Activated naive CD8-positive, alpha-beta T cell (primary cell): ENCODE measurements around the gene ULK4.
"Not testable (repeated sequence)": the region's sequence is repeated elsewhere in the genome, so short reads cannot be mapped to it uniquely, and the experiment has no call there.

Experiments
- H3K27ac Mint-ChIP-seq: one replicate; pipeline ENCODE4 v1.8.0; 2021; ENCODE audit warnings: mixed read lengths
- H3K27me3 Mint-ChIP-seq: one replicate; pipeline ENCODE4 v1.8.0; 2021; ENCODE audit warnings: mixed read lengths
- H3K36me3 Mint-ChIP-seq: one replicate; pipeline ENCODE4 v1.8.0; 2021; ENCODE audit warnings: mixed read lengths
- H3K4me1 Mint-ChIP-seq: one replicate; pipeline ENCODE4 v1.8.0; 2021; ENCODE audit warnings: low read depth, mixed read lengths
- H3K4me3 Mint-ChIP-seq: one replicate; pipeline ENCODE4 v1.8.0; 2021; ENCODE audit warnings: mild to moderate bottlenecking, mixed read lengths
- H3K9me3 Mint-ChIP-seq: one replicate; pipeline ENCODE4 v1.8.0; 2021; ENCODE audit warnings: low read depth, mixed read lengths

The ULK4 gene

DNA sequence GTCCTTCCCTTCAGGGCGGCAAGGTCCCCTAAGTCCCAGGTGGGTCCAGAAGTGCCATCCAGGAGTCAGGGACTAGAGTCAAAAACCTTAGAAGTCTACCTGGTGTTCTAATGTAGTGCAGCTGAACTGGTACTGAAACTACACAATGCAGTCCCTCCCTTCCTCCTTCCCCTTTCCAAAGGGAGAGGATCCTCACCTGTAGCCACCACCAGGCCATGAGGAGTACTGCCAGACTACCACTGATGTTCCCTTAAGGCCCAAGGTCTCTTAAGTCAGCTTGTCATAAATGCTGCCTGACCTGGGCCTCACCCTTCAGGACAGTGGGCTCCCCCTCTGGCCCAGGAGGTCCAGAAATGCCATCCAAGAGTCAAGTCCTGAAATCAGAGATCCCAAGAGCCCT is 98.9 kb downstream of the ULK4 start:
- Mint-ChIP-seq H3K36me3 (peaks cover 23% of the 10 kb centered on the region), H3K27ac (no peak overlapping the region), H3K9me3 (peaks cover 5% of the 10 kb centered on the region), H3K27me3 (no peaks in the 10 kb centered on the region), H3K4me3 (no peak overlapping the region), H3K4me1 (no peaks in the 10 kb centered on the region)

- H3K36me3 Mint-ChIP-seq = peaks cover 23% of the 10 kb centered on the region
- H3K9me3 Mint-ChIP-seq, H3K4me1 Mint-ChIP-seq, H3K4me3 Mint-ChIP-seq, H3K27ac Mint-ChIP-seq, H3K27me3 Mint-ChIP-seq: not testable (repeated sequence)
These were observed 101.4 kb downstream of the ULK4 start for GRCh38 chr3:41860489-41860888.

DNA sequence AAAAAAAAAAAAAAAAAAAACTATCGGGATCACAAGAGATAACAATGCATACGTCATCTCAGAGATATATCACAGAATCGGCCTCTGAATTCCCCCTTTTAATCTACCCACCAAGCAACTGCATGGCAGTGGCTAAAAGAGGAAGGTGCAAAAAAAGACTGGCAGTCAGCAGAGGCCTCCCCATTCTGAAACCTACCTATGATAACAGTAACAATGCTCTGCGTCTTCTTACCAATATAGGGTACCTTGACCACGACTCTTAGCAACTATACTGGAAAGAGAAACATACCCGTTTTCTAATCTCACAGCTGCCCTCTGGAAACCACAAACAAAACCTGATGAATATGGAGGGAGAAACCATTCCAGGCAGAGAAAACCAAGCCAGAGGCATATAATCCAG is 106.9 kb downstream of the ULK4 start:
- H3K36me3 Mint-ChIP-seq = peaks cover 9% of the 10 kb centered on the region
- H3K4me1 Mint-ChIP-seq = no peaks in the 10 kb centered on the region
- H3K27me3 Mint-ChIP-seq = no peaks in the 10 kb centered on the region
- H3K9me3 Mint-ChIP-seq = no peaks in the 10 kb centered on the region
- no peak overlapping the region for H3K27ac Mint-ChIP-seq
- H3K4me3 Mint-ChIP-seq = no peak overlapping the region

DNA sequence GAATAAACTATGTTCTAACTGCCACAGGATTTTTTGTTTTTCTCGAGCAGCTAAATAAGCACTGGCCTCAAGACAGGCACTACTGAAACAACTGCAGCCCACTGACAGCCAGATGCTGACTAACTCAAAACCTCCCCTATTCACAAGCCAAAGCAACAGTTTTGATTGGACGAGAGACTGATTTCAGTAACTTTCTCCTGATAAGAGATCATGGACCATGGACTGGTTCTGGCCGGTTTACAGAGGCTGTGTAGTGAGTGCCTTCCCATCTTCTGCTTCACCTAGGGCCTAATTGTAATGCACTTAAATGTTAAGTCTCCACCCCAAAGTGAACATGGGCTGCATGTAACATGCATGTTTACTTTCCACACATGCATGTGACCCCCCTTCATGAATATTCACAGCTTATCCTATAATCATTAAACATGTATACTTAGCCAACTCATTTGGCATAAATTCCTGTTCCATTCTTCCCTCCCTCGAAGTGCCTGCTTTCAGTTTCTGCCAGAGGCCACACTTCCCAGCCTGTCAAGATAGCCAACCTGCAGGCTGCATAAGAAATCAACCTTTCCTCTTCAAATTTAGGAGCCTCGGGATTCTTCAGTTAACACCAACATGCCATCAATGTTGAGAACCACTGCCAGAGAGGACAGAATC is 108.2 kb downstream of the ULK4 start:
- Mint-ChIP-seq H3K27me3 (no peaks in the 10 kb centered on the region), H3K27ac (no peak overlapping the region), H3K4me3 (no peak overlapping the region), H3K4me1 (no peaks in the 10 kb centered on the region), H3K36me3 (peaks cover 5% of the 10 kb centered on the region), H3K9me3 (no peaks in the 10 kb centered on the region)

- Mint-ChIP-seq H3K4me1 (no peaks in the 10 kb centered on the region), H3K9me3 (no peaks in the 10 kb centered on the region), H3K36me3 (peaks cover 5% of the 10 kb centered on the region), H3K27me3 (no peaks in the 10 kb centered on the region), H3K27ac (no peak overlapping the region), H3K4me3 (no peak overlapping the region)
These were observed 112.9 kb downstream of the ULK4 start for GRCh38 chr3:41848753-41849574.

DNA sequence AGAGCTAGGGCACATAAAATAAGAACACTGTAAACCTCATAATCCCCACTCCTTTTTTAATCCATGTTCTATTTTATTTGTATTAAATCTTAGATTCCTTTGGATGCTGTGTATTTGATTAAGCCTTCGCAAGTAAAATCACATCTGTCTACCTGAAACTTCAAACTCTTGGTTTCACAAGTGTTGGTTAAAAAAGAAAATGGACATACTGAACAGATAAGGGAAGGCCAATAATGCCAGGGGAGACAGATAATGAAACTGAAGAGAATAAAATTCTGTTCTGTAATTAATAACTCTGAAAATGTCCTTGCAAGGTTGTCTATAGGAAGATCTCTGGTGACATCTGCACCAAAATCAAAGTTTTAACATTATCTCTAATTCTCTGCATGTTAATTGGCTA is 114.2 kb downstream of the ULK4 start:
- Mint-ChIP-seq H3K4me3 (no peak overlapping the region), H3K4me1 (no peaks in the 10 kb centered on the region), H3K27me3 (no peaks in the 10 kb centered on the region), H3K9me3 (peaks cover 5% of the 10 kb centered on the region), H3K36me3 (peaks cover 9% of the 10 kb centered on the region), H3K27ac (no peak overlapping the region)

DNA sequence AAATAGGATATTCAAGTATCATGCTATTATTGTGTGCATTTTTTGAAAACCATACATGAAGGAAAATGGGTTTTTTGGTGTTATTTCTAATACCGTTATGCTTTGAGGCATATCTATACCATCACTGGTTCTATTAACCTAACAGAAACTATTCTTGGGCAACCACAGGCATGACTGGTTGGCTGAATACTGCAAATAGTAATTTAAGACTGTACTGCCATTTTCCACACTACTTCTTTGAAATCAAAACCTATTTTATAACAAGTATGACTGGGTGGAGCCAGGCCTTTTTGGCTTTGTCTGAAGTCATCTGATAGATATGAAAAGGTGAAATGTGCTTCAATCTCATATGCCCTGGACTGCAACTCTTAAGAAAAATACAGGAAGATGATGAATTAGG is 115.1 kb downstream of the ULK4 start:
- Mint-ChIP-seq H3K27ac (no peak overlapping the region), H3K4me1 (no peaks in the 10 kb centered on the region), H3K27me3 (no peaks in the 10 kb centered on the region), H3K9me3 (peaks cover 10% of the 10 kb centered on the region), H3K36me3 (peaks cover 6% of the 10 kb centered on the region), H3K4me3 (no peak overlapping the region)

GRCh38 chr3:41845826-41846225 is 116.1 kb downstream of the ULK4 start:
- Mint-ChIP-seq H3K27ac (no peak overlapping the region), H3K4me3 (no peak overlapping the region), H3K4me1 (no peaks in the 10 kb centered on the region), H3K36me3 (peaks cover 7% of the 10 kb centered on the region), H3K27me3 (no peaks in the 10 kb centered on the region), H3K9me3 (peaks cover 10% of the 10 kb centered on the region)

DNA sequence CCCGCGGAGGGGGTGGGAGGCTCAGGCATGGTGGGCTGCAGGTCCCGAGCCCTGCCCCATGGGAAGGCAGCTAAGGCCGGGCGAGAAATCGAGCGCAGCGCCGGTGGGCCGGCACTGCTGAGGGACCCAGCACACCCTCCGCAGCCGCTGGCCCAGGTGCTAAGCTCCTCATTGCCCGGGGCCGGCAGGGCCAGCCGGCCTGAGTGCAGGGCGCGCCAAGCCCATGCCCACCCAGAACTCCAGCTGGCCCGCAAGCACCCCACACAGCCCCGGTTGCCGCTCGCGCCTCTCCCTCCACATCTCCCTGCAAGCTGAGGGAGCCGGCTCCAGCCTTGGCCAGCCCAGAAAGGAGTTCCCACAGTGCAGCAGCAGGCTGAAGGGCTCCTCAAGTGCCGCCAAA is 117.6 kb downstream of the ULK4 start:
- H3K27ac Mint-ChIP-seq, H3K4me1 Mint-ChIP-seq, H3K4me3 Mint-ChIP-seq, H3K27me3 Mint-ChIP-seq: not testable (repeated sequence)
- Mint-ChIP-seq H3K36me3 (peaks cover 11% of the 10 kb centered on the region), H3K9me3 (peaks cover 14% of the 10 kb centered on the region)

GRCh38 chr3:41840936-41841668 is 120.8 kb downstream of the ULK4 start:
- H3K4me1 Mint-ChIP-seq, H3K27me3 Mint-ChIP-seq, H3K4me3 Mint-ChIP-seq, H3K27ac Mint-ChIP-seq: not testable (repeated sequence)
- peaks cover 14% of the 10 kb centered on the region for H3K9me3 Mint-ChIP-seq
- peaks cover 21% of the 10 kb centered on the region for H3K36me3 Mint-ChIP-seq

DNA sequence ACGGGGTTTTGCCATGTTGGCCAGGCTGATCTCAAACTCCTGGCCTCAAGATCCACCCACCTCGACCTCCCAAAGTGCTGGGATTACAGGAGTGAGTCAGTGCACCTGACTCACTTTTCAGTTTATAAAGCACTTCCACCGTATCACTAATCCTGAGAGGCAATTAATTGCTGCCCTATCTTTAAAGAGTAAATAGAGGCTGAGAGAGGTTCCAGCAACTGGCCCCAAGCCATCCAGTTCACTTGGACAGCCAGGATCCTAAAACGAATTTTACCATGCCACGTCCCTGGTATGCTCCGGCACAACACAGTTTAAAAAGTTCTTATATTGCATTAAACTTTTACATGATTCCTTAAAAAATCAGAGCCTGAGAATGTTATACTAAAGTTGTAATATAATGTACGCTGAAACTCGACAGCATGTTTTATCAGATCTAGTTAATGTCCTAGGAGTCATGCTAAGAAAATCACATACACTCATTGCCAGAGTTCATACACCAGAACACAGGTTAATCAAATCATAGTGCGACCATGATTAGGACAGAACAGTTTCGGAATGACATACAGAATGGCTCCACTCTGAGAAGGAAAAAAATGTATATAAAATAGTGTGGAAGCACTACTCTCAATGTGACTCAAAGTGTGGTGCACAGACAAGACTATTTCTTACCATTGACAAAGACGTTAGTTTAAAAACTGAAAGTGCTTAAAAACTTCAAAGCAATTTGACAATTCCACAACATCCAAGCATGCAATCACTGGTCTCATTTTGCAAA is 125.4 kb downstream of the ULK4 start:
- Mint-ChIP-seq H3K27ac (no peak overlapping the region), H3K27me3 (no peaks in the 10 kb centered on the region), H3K4me1 (no peaks in the 10 kb centered on the region), H3K9me3 (peaks cover 4% of the 10 kb centered on the region), H3K36me3 (peaks cover 33% of the 10 kb centered on the region), H3K4me3 (no peak overlapping the region)

DNA sequence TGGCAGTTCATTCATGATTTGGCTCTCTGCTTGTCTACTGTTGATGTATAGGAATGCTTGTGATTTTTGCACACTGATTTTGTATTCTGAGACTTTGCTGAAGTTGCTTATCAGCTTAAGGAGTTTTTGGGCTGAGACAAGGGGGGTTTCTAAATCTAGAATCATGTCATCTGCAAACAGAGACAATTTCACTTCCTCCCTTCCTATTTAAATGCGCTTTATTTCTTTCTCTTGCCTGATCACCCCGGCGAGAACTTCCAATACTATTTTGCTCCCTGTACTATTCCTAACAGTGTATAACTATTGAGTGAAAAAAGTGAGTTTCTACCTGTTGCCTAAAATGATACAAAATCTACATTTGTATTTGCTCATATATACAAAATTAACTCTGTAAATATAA is 128.3 kb downstream of the ULK4 start:
- no peaks in the 10 kb centered on the region for H3K27me3 Mint-ChIP-seq
- H3K4me1 Mint-ChIP-seq = no peaks in the 10 kb centered on the region
- no peak overlapping the region for H3K27ac Mint-ChIP-seq
- no peak overlapping the region for H3K4me3 Mint-ChIP-seq
- H3K9me3 Mint-ChIP-seq = peaks cover 5% of the 10 kb centered on the region
- peaks cover 38% of the 10 kb centered on the region for H3K36me3 Mint-ChIP-seq

DNA sequence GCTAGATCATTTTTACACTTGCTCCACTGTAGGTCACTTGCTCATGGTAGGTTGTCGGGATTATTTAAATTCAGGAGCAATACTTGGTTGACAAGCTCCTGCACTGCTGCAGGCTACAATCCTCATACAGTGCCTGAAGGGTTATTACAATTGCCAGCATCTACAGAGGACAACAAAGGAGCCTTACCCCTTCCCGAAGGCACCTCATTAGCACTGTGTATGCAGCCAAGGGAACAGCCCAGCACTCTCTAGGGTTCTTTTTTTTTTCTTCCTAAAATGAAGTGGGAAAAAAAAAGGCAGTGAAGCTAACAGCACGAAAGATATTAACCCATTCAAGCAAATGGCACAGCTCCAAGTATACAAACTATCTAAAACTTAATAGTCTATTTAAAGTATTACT is 142.7 kb downstream of the ULK4 start:
- H3K36me3 Mint-ChIP-seq = peaks cover 18% of the 10 kb centered on the region

DNA sequence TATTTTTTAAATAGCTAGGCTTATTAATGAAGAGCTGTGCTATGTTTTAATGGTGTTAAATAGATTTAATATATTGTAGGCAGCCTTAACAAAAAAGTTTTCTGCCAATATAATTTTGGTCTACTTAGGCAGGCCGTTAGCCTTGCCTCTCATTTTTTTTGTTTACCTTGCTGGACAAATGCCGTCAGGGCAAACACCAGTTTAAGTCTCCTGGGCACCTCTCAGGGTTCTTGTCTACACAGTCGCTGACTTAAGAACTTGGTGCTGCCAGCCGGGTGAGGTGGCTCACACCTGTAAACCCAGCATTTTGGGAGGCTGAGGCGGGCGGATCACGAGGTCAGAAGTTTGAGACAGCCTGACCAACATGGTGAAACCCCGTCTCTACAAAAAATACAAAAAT is 153.3 kb downstream of the ULK4 start:
- H3K4me3 Mint-ChIP-seq = no peak overlapping the region
- H3K9me3 Mint-ChIP-seq = no peaks in the 10 kb centered on the region
- H3K4me1 Mint-ChIP-seq = no peaks in the 10 kb centered on the region
- no peak overlapping the region for H3K27ac Mint-ChIP-seq
- H3K27me3 Mint-ChIP-seq = no peaks in the 10 kb centered on the region
- H3K36me3 Mint-ChIP-seq = peaks cover 21% of the 10 kb centered on the region

More for the DNA sequence above, 142.7 kb downstream of the ULK4 start:
- H3K4me1 Mint-ChIP-seq = no peaks in the 10 kb centered on the region
- no peaks in the 10 kb centered on the region for H3K9me3 Mint-ChIP-seq
- H3K27ac Mint-ChIP-seq = no peak overlapping the region
- H3K4me3 Mint-ChIP-seq = no peak overlapping the region
- H3K27me3 Mint-ChIP-seq = no peaks in the 10 kb centered on the region

DNA sequence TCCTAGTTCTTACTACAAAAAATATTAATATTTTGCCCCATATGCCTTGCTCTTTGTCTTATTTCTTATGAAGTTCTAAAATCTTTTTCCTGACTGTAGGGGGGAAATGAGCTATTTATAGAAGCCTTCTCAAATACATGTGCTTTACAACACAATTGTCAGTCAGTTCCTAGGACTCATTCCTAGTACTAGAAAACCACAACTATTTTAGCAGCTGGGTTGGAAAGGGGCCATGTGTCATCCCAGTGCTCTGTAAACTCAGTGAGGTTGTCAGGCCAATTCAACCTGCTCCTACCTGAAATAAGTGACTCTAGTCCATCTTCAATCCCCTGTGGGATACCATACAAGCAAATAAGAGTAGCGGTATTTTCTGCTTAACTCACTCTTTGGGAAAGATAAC is 153.8 kb downstream of the ULK4 start:
- no peaks in the 10 kb centered on the region for H3K4me1 Mint-ChIP-seq
- no peaks in the 10 kb centered on the region for H3K9me3 Mint-ChIP-seq
- H3K4me3 Mint-ChIP-seq = no peak overlapping the region
- peaks cover 22% of the 10 kb centered on the region for H3K36me3 Mint-ChIP-seq
- H3K27me3 Mint-ChIP-seq = no peaks in the 10 kb centered on the region
- no peak overlapping the region for H3K27ac Mint-ChIP-seq
